HG03342 (cell line): ENCODE data around the gene EPHA3.

ENCODE experiments used
- ATAC-seq: cut with Tn5 transposase; IDR thresholded peaks from one replicate; pipeline ENCODE4 v1.9.1; 2021; ENCODE audit warnings: mild to moderate bottlenecking, moderate library complexity; ENCODE audit not compliant: unreplicated experiment

EPHA3 gene

DNA sequence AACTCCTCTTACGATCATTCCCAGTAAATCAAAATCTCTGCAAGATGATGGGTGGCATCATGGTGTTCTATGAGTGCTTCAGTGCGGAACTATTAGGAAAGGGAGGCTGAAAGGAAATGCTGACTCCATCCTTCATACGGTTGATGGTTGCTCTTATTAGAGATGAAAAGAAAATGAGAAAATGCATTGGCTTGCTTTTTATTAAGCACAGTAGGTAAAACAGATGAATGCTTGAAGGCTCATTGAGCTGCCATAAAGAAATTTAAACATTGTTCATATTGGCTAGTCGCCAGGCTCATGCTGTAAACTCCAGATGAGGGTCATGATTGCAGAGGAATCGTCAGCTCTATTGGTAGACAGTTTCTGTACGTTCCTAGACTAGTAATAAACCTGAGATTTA is 115.8 kb downstream of the EPHA3 start:
- no peak for ATAC-seq

DNA sequence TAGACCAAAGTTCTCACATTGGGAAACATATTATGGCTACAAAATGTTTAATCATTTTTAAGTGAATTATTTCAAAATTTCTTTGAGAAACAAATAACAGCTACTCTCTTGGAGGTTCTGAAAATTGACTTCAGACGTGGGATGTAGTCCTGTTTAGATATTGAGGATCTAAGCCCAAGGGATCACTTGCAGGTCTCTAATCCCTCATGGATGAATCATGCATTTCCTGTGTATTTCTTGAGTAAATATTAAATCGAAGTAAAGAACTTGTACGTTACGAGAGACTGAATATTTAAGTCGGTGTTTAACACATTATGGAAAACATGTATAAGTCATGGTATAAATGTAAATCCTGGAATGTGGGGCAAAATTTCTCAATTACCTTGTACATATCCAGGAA is 119.8 kb downstream of the EPHA3 start:
- no peak for ATAC-seq

DNA sequence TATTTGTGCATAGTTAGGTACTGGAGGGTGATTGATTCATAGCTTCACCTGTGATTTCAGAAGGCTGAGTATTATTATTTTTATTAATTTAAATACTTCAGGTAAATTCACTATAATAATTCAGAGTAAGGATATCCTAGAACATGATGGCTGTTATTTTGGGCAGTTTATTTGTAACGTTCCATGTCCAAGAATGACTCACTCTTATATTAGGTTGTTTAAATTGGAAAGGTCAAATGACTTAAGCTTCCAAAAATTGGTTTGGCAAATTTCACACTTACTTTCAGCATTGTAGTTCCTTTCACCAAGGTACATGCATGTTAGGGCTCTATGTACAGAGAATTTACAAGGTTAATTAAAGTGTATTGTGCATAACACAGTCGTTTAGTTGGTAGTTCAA is 120.2 kb downstream of the EPHA3 start:
- ATAC-seq, result no peak

DNA sequence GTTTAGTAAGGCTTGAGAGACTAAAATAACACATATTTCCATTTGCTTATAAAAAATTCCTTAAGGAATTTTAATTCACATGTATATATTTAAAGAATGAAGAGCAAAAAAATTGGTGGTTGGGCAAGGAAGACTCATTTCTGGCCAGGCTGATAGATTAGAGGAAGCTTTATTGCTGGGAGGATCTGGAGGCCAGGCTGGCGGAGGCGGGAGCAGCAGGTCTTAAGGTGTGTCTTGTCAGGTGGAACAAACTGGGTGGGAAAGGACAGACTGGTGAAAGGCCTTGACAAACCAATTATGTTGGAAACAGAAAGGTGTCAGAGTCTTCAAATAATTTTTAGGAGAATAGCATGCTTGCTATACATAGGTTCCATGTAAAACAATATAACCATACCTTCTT is 124.7 kb downstream of the EPHA3 start:
- ATAC-seq, result no peak

DNA sequence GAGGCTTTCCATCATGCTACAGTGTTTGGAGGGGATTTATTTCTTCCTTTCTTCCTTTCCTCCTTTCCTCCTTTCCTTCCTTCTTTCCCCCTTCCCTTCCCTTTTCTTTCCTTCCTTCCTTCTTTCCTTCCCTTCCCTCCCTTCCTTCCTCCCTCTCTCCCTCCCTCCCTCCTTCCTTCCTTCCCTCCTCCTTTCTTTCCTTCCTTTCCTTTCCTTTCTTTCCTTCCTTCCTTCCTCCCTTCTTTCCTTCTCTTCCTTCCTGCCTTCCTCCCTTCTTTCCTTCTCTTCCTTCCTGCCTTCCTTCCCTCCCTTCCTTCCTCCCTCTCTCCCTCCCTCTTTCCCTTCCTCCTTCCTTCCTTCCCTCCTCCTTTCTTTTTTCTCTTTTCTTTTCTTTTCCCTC is 127.2 kb downstream of the EPHA3 start:
- no peak for ATAC-seq

DNA sequence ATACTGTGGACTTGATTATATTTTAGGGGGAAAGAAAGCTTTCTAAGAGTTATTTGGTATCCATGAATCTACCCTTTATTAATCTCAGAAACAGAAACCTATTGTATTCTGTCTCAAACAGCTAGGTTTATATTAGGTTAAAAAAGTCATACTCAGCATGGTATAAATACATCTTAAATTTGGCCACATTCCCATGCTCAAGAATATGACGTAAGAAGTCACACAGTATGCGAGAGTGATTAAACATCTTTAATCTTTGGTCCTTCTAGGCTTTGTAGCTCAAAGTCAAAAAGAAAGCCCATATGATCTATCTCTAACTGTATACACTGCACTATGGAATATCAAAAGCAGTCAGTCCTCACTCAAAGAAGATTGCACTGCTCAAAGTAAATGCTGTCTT is 131.4 kb downstream of the EPHA3 start:
- ATAC-seq, result no peak

DNA sequence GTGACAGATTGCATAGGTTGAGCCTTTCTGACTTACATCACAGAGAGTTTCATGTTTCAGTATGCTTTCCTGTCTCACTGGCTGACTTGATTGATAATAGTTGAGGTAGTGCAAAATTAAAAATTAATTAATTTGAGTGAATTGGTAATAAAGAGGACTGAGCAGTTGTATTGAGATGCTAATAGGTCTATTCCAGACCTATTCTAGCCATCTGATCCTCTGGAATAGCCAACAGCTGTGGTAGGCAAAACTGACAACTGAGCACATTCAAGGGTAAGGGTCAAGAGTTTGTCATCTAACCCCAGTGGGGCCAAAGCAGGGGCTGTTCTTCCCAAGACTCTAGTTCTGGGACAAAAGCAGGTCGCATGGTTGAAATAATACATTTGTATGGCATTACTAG is 132.4 kb downstream of the EPHA3 start:
- no peak for ATAC-seq

DNA sequence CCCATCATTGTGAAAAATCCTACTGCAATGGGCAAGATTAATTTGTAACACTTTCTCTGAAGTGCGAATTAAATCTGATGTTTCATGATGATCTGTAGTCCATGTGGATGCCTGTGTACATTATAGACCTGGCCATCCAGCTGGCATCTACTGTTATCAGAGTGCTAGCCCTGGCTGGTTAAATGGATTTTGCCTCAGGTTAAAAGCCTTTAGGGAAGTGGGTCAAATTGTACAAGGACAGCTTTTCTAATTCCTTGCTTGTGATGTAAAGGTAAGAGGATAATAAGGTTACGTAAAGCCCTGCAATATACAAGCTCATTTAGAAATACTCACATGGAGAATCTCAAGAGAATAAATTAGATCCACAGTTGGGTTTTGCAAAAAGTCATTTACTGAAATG is 138.2 kb downstream of the EPHA3 start:
- ATAC-seq, result no peak

DNA sequence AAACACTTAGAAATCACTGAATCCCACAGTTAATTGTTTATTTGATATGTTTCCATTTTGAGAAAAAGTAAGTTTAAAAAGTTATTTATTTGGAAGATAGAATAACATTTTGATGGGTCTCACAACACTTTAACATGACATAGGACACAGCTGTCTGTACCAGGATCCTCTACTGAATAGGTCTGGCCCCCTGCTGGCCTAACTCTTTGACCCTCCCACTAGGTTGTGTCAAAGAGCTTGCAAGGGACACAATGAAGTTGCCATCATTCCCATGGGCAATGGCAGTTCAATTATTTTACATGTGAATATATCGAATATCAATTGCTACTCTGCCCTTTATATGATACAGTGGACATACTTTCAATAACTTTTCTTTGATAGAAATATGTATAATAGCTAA is 138.9 kb downstream of the EPHA3 start:
- no peak for ATAC-seq

DNA sequence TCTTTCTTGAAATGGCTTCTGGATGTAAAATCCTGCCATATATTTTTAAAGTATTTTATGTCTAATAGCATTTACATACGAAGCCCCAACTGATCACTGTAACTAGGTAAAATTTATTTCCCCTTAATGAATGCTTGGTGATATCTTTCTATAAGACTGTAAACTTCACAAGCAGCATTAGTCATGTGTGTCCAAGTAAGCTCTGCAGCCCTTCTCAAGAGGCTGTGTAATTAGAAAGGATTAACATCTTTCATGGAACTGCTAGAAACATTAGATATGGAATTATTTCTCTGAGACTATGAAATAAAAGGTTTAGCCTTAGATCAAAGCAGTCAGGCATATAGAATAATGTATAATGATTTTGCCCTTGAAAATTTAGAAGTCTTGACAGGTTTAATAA is 143.3 kb downstream of the EPHA3 start:
- ATAC-seq, result no peak

DNA sequence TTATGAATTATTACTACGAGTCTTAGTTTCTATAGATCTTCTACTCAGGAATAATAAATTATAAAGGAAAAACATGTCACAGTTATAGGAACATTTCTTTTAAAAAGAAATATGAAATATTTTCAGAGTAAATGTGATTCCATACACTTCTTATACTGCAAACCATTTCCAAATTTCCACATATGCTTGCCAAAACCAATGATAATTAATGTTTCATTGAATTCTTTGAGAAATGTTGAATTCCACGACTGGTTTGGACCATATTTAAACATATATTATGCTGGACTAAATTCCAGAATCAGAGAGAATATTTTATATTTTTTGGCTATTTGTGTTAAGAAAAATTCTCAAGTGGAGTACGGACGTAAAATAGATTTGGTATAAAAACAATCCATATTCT is 144.6 kb downstream of the EPHA3 start:
- no peak for ATAC-seq

DNA sequence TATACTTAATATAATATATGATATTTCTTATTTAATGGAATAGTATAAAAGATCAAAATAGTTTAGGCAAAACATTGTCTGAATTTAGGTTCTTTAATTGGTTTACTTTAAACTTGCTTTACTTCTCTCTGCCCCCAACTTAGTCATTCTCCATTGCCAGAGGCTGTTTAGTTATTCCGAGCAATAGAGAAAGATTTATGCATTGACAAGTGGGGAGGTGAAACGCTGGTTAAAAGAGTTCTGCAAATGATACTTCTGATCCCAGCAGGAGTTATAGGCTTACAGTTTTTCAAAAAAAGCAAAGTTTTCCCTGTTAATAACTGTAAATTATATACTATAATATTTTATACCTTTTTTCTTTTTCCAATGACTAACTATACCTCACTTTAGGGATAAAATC is 145.4 kb downstream of the EPHA3 start:
- no peak for ATAC-seq

DNA sequence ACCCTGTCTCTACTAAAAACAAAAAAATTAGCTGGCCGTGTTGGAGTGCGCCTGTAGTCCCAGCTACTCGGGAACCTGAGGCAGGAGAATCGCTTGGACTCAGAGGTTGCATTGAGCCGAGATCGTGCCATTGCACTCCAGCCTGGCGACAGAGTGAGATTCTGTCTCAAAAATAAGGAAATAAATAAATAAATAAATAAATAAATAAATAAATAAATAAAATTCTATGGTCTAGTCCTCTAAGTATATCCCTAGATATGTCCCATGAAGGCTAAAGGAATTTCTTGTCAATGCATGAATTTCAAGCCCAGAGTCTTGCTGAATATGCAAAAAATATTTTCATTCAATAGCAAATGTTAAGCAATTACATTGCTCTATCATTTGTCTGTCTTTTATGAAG is 149.0 kb downstream of the EPHA3 start:
- no peak for ATAC-seq

DNA sequence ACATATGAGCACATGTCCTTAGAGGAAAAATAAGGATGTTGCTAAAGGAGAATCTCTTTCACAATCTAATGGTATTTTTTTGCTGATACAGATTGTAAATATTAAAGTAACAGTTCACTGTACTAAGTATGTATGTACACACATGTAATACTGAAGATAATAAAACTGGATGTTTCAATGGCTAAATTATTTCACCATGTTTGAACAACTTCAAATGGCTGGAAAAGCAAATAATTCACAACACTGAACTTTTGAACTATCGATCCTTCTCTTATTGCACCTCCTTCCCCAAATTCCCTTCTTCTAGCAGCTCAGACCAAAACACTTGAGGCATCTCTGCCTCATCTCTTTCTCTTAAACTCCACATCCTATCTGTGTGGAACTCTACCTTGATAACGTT is 149.5 kb downstream of the EPHA3 start:
- ATAC-seq, result no peak

DNA sequence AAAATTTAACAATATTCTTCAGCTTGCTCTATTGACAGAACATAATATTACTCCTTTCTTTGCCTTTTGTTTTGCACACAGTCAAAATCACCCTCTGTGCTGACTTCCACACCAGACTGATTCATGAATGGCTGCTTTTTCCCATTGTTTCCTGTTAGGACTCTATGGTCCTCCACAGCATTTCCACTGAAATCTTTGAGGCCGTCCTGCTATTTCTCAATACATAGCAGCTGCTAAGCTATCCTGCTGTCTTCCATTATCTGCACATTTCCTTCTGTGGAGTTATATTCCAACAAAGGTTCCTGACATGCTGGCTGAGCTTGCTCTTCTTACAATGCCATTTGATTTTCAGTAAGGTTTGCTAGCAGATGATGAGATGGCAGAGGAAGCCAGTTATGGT is 153.3 kb downstream of the EPHA3 start:
- ATAC-seq, result no peak

DNA sequence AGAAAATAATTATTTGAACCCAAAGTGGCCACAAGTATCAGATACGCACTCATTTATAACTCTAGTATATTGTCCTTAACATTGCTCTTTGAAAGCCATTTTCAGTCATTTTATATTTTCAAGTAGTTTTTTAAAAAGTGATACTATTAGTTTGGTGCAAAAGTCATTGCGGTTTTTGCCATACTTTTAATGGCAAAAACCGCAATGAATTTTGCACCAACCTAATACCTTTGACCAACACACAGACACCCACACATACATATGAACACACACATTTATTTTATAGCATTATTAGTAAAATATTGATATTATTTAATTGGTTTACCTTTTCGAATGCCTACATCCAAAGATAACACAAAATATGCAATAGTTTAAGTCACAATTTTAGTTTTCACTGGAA is 154.3 kb downstream of the EPHA3 start:
- ATAC-seq, result no peak

DNA sequence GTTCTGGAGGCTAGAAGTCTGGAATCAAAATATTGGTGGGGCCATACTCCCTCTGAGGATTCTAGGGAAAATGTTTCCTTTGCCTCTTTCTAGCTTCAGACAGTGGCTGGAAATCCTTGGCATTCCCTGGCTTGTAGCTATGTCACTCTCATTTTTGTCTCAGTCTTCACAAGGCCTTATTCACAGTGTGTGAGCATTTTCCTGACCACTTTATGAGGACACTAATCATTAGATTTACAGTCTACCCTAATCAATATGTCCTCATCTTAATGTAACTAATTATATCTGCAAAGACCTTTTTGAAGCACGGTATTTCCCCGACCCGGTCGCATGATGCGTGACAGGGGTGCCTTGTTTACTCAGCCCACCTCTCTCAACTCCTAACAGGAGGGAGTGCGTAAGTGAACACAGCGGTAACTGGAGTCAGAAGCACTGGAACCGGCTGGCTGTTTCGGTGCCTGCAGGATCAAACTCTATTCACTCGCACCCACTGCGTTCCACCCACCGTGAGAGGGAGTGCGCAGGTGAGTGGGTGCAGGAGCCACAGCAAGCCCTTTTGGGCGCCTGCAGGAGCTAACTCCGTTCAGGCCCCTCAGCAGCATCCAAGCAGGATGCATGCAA is 155.0 kb downstream of the EPHA3 start:
- no peak for ATAC-seq

DNA sequence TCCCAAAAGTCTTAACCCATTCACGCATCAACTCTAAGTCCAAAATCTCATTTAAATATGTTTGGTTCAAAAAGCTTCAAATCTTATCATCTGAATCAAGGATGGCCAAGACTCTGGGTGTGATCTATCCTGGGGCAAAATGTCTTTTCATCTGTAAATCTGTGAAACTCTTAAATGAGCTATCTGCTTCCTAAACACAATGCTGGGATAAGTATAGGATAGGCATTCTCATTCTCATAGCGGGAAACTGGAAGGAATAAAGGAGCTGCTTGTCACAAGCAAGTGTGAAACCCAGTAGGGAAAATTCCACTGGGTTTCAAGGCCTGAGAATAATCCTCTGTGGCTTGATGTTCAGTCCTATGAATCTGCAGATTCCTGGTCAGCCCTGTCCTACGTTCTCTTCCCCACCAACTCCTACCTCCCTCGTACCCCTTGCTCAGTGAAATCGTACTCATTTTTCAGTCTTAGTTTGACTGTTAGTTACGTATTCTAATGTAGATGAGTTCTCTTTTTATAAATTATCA is 156.7 kb downstream of the EPHA3 start:
- no peak for ATAC-seq

DNA sequence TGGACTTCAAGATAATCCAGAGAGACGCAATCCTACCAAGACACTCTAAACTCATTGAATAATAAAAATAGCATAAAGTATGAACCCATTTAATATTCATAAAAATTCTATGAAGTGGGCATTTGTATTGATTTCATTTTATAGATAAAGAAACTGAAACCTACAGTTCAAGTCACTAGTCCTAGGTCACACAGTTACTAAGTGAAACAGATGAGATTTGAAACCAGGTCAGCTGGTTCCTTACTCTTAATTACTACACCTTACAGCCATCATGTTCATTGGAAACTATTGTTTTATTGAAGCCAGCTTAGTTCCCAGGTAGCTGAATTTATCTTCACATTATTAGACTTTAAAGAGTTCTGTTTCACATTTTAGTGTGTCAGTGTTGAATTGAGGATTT is 158.7 kb downstream of the EPHA3 start:
- no peak for ATAC-seq

DNA sequence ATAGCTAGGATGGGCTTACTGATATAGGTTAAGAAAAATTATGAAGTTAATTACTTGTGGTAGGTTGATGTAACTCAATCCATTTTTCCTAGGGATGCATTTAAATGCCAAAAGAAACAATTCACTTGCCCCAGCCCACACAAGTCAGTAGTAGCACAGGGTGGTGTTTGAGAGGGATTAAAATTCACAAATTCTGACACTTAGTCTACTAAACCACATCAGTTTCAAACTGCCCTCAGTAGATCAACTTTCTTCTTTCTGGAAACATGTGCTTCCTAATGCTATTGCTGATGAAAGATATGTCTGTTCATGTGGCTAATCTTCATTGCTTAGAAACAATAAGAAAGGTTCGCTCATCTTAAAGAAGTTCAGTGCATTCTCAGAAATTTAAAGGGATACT is 160.6 kb downstream of the EPHA3 start:
- ATAC-seq, result no peak

DNA sequence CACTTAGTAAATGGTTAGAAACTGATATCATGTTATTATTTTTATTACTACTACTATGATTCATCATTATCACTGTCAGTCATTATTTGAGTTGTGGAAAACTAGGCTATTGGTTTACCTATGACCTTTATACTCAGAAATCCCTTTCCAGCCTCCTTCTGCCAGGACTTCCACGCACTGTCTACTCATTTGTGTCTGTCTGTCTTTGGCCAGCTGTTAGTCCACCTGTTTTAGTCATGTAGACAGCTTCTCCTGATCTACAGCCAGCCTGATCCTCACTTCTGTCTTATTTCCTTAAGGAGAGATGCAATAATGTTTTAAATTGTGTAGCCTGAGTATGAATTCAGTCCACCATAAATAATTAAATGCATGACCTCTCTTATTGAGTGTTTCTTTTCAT is 162.8 kb downstream of the EPHA3 start:
- no peak for ATAC-seq

DNA sequence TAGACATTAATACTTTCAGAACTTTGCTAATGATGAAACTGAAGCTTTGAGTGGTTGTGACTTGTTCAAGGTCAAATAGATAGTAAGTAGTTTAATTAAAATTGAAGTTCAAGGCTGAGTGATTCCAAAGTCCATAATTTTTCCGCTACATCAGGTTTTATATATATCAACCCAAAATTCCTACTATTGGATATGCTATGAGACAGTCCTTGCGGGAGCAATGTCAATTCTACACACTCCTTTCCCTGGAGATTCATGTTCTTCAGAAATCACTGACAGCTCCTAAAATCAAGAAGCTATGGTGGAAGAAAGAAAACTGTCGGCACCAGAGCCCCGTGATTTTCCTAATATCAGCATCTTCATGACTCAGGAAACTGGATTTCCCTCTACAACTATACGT is 167.6 kb downstream of the EPHA3 start:
- ATAC-seq, result no peak

DNA sequence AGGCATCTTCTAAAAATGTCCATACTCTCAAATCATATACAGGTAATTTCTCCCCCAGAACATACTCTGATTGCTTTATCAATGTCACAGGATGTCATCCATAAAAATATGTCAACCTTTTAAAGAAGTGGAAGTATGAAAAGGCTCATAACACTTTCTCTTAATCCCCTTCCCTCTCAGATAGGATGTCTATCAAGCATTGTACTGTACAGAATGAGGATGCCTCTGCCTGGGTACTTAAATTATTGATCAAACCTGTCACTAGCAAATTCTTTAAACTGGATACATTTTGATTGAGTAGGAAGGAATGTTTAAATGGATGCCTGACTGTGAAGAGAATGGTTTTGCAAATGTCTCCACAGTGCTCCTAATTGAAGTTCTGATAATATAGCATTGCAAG is 168.7 kb downstream of the EPHA3 start:
- no peak for ATAC-seq
